Measurements from ENCODE around the gene GPC1. TPM values are rescaled to one million over a fixed set of nuclear protein-coding genes. Genes with fewer than 3 reads are reported as not detected.

The GPC1 gene
- total and polyA plus RNA-seq, 10 of the 15 experiments (the other 5 are each of a cell fraction or from before 2014, with no cell fraction given) = 0.06 to 0.77 (median 0.23) TPM; not detected in 3

DNA sequence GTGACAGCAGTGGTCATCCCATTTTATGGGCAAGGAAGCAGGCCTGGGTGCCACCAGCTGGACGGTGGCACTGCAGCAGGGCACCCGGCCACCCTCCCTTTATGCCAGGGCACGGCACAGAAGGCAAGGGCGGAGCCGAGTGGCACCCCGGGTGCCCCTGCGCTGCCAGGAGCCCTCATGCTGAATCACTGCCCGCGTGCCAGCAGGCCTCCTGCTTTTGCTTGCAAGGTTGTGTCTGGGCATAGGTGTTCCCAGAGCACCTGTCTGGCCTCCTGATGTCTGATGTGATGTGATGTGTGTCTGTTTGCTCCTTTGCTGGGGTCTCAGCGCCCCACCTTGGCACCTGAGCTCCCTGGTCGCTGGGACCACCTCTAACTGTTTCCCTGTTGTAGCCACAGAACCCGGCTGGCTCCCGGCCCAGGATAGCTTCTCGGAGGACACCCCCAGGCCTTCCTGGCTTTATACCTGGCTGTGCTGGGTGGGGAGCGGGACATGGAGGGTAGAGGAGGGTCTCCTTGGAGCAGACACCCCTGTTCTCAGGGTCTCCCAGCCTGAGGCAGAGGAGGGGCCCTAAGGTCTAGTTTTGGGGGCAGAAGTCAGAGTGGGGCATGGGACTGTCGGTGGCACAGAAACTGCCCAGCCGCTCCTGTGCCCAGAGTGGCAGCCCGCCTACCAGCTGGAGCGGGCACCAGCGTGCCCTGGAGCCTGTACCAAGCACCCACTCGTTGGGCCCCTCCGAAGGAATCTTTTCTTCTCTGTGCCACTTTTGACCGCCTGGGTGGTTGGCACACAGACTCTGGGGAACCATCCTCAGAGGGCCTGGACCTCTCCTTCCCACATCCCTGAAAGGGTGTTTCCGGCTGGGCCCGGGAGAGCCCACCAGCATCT, 3.6 kb downstream of the GPC1 start:
- BruUV-seq (replicated peaks) = no TSS peak
- no peak overlapping the region for H3K9ac ChIP-seq (ENCODE audit: control insufficient read depth, insufficient read depth, low read length)
- CTCF ChIA-PET = no interaction called here
- no peak overlapping the region for H3K4me2 ChIP-seq (ENCODE audit: control insufficient read depth, insufficient read depth)
- 40% methylated on average over 25 of the region's 25 CpGs for WGBS (ENCODE audit: insufficient coverage, insufficient replicate concordance, low lambda C conversion rate, missing lambda C conversion rate)
- H3K4me3 ChIP-seq = no peak overlapping the region
- intact Hi-C loops (cut with micrococcal nuclease; ENCODE audit: unreplicated experiment) = loop anchor here (1.0 to 5.0 kb wide), 3 partner anchors 207 to 377 kb away; no protein-coding TSS in a partner anchor
- H3K79me2 ChIP-seq (ENCODE audit: control insufficient read depth, insufficient read depth, low read length) = no peaks in the 10 kb centered on the region
- H4K20me1 ChIP-seq (ENCODE audit: control insufficient read depth, insufficient read depth) = 0 out of 2 replicates have a peak, but pooled peaks cover 2% of the 10 kb centered on the region
- ATAC-seq (no peak), FAIRE-seq (no peak), DNase-seq (ENCODE audit: low read depth, low spot score) (no peak)
- in situ Hi-C loops (cut with MboI) = no loop called here
- no peaks in the 10 kb centered on the region for H3K9me3 ChIP-seq (replicated peaks; ENCODE audit: control insufficient read depth, insufficient read depth, low read length)
- H2AFZ ChIP-seq (ENCODE audit: control insufficient read depth, low read depth, low read length) = no peak overlapping the region
- H3K27me3 ChIP-seq (replicated peaks in 1 of 2; ENCODE audit: control insufficient read depth in 2 of 2, insufficient read depth in 2 of 2, low read length in 1 of 2) = peaks cover 7 to 17% of the 10 kb centered on the region in 2 experiments; a peak in 3 of 4 replicates
- SMC1A ChIA-PET (ENCODE audit: uncharacterized antibody, unreplicated experiment) = no interaction called here
- POLR2A ChIA-PET = no interaction called here
- no peak overlapping the region for H3K27ac ChIP-seq (ENCODE audit: control insufficient read depth, insufficient read depth)
- H3K36me3 ChIP-seq (ENCODE audit: control insufficient read depth in 2 of 2, insufficient read depth in 2 of 2, low read length in 1 of 2) = no peaks in the 10 kb centered on the region
- no peaks in the 10 kb centered on the region for H3K4me1 ChIP-seq (ENCODE audit: control insufficient read depth, insufficient read depth, low read length)
- RAD21 ChIA-PET (ENCODE audit: unreplicated experiment) = no interaction called here
- TF ChIP-seq, protein P1, sequence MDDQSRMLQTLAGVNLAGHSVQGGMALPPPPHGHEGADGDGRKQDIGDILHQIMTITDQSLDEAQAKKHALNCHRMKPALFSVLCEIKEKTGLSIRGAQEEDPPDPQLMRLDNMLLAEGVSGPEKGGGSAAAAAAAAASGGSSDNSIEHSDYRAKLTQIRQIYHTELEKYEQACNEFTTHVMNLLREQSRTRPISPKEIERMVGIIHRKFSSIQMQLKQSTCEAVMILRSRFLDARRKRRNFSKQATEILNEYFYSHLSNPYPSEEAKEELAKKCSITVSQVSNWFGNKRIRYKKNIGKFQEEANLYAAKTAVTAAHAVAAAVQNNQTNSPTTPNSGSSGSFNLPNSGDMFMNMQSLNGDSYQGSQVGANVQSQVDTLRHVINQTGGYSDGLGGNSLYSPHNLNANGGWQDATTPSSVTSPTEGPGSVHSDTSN (IDR thresholded peaks at IDR 0.05; ENCODE audit: insufficient replicate concordance, low read depth, low read length) = no peak
- TF ChIP-seq POU2F2 (IDR thresholded peaks at IDR 0.05; ENCODE audit: borderline replicate concordance, low read depth, low read length) (no peak), ETV6 (conservative IDR thresholded peaks at IDR 0.05 in 1 of 2, IDR thresholded peaks at IDR 0.05 in 1 of 2; ENCODE audit: borderline replicate concordance in 1 of 2, low read depth in 1 of 2) (no peak), FOXK2 (IDR thresholded peaks at IDR 0.05) (no peak), CBFB (IDR thresholded peaks at IDR 0.05; ENCODE audit: low read depth) (no peak), SPI1 (IDR thresholded peaks at IDR 0.05; ENCODE audit: borderline replicate concordance, insufficient read depth, low read depth, low read length) (no peak), KLF5 (IDR thresholded peaks at IDR 0.05; ENCODE audit: partially characterized antibody) (no peak), PRDM15 (CRISPR knock-in tag; IDR thresholded peaks at IDR 0.05) (no peak), ZNF207 (IDR thresholded peaks at IDR 0.05; ENCODE audit: borderline replicate concordance) (no peak), MYB (IDR thresholded peaks at IDR 0.05; ENCODE audit: borderline replicate concordance, low read depth, low read length) (no peak), GABPA (IDR thresholded peaks at IDR 0.05; ENCODE audit: low read depth) (no peak), TCF3 (IDR thresholded peaks at IDR 0.05; ENCODE audit: borderline replicate concordance, insufficient read depth, low read depth, low read length) (no peak), TARDBP (IDR thresholded peaks at IDR 0.05; ENCODE audit: borderline replicate concordance) (no peak), EED (IDR thresholded peaks at IDR 0.05; ENCODE audit: low read depth) (no peak), BHLHE40 (IDR thresholded peaks at IDR 0.05; ENCODE audit: borderline replicate concordance in 1 of 2, low read depth in 2 of 2, low read length in 1 of 2) (no peak), CHD4 (IDR thresholded peaks at IDR 0.05) (no peak)
- TF ChIP-seq, protein P2, sequence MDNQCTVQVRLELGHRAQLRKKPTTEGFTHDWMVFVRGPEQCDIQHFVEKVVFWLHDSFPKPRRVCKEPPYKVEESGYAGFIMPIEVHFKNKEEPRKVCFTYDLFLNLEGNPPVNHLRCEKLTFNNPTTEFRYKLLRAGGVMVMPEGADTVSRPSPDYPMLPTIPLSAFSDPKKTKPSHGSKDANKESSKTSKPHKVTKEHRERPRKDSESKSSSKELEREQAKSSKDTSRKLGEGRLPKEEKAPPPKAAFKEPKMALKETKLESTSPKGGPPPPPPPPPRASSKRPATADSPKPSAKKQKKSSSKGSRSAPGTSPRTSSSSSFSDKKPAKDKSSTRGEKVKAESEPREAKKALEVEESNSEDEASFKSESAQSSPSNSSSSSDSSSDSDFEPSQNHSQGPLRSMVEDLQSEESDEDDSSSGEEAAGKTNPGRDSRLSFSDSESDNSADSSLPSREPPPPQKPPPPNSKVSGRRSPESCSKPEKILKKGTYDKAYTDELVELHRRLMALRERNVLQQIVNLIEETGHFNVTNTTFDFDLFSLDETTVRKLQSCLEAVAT (IDR thresholded peaks at IDR 0.05) = no peak
